ENCODE measurements around the gene MRPL14.
A peak's percentile ranks its signal among the peaks of the same experiment; 100 is the strongest.

MRPL14 gene

DNA sequence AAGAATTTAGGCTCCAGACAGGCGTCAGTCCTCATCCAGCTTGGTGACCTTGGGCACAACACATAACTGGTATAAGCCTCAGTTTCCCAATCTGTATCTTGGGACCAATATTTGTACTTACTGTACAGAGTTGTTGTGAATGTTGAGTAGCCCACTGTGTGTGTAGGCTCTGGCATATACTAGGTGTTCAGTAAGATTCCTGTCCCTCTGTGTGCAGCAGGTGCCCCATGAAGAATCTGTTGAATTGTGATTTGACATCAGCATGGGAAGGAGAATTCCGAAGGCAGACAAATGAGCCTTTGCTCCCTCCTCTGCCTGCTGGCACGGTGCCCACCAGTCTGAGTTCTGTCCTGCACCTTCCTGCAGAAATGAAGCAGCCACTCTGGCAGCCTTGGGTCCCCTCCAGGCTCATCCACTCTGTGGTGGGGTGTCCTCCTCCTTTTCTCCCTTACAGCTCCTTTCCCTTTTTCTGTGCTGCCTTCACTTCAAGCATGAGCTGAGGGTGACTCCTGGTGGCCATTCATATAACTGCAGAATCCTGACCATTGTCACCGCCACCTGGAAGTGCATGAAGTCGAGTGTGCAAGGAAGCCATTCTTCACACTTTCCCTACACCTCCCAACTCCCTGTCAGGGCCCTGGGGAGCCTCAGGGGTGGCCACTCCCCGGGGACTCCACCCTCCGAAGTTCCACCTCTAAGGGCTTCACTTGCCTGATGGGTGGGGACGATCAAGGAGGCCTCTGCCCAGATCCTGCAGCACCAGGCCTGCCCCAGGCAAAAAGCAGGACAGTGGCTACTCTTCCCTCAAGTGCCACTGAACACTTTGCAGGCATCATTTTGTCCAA, 48.2 kb downstream of the MRPL14 start:
- H3K4me3 ChIP-seq (ENCODE audit: low read length), result no peak overlapping the region
- TF ChIP-seq ZNF274 (IDR thresholded peaks at IDR 0.05; ENCODE audit: low read depth, low read length), result no peak

DNA sequence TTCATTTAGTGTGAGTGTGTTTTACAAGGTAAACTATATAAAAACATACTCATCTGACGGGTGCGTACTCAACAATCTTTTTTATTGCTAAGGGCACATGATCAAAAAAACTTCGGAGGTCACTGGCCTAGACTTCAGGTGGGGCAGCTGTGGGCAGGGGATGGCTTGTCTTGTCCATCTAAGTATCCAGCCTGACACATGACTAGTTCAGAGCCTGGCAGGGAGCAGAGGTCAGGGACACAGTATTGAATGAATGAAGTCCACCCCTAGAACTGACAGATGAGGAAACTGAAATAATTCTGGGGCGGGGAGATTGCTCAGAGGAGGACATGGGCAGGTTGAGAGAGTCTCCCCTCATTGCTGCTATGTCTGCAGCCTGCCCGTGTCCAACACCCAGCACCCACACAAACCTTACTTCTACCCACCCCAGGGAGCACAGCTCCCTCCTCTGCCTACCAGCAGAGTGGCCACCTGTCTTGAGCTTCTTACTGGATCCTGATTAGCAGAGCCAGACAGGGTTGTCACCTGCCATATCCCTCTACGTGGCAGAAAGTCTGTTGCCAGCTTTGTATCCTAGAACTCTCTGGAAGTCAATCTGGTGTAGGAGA, 48.9 kb downstream of the MRPL14 start:
- no peak overlapping the region for H3K4me3 ChIP-seq (ENCODE audit: low read length)
- TF ChIP-seq ZNF274 (IDR thresholded peaks at IDR 0.05; ENCODE audit: low read depth, low read length), result no peak

DNA sequence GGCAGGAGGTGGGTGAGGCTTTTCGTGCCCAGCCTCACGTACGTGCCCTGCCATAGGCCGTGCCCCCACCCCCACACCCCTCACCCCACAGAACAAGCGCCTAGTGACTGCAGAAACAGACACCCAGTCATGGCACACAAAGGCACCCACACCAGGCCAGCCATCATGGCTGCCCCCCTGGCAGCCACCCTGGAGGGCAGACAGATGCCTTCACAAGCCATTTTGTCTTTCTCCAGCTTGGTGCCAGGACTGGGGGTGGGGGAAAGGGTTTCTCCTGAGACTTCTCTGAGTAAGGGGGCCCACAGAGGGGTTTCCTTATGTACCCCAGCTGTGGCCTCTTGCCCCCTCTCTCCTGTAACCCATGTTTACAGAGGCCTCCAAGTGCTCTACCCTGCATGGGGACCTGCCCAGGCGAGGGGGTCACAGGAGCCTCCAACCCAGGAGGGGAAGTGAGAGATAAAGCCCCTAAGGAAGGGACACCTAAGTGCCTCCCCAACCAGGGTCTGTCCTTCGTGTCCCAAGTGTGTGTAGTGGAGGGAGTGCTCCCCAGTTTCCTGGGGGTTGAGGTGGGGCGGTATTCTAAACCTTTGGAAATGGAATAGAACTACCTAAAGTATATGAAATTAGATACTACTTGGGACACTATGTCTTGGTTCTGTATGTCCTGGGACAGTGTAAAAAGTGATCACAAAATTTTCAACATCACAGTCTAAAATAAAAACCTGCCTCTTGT, 49.9 kb downstream of the MRPL14 start:
- H3K4me3 ChIP-seq (ENCODE audit: low read length), result no peak overlapping the region
- no peak for TF ChIP-seq ZNF274 (IDR thresholded peaks at IDR 0.05; ENCODE audit: low read depth, low read length)

DNA sequence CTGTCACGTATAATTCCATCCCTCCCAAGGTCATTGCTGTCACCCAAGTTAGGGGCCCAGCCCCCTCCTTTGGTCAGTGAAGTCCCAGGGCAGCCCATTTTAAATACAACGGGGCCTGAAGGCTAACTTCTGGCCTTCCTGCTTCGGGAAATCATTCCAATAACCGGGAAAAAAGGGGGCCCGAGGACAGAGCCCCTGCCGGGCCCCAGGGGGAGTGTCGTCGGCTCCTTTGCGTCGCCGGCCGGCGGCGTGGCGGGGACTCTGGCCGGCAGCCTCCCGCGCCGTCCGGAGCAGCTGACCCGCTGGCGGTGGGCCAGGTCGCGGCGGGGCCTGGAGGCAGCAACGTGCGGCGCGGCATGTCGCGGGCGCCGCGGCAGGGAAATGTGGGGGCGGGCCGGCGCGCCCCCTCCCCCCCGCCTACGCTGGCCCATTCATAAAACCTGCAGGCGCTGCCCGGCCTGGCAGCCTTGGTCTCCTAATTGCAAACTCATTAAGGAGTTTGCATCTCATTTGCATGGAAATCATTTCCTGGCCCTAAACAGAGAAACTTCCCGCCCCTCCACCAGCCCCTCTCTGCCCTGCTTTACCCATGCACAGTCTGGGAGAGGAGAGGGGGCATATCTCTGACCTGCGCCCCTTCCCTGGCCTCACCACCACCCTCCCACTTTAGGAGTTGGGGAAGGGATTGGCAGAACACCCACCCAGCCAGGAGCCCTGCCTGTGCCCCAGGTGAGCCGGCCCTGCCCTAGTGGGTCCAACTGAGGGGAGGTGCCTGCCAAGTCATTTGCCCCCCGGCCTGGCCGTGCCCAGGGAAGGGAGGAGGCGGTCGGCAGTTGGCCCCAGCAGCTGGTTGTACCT, 50.7 kb downstream of the MRPL14 start:
- no peak for TF ChIP-seq ZNF274 (IDR thresholded peaks at IDR 0.05; ENCODE audit: low read depth, low read length)
- no peak overlapping the region for H3K4me3 ChIP-seq (ENCODE audit: low read length)

DNA sequence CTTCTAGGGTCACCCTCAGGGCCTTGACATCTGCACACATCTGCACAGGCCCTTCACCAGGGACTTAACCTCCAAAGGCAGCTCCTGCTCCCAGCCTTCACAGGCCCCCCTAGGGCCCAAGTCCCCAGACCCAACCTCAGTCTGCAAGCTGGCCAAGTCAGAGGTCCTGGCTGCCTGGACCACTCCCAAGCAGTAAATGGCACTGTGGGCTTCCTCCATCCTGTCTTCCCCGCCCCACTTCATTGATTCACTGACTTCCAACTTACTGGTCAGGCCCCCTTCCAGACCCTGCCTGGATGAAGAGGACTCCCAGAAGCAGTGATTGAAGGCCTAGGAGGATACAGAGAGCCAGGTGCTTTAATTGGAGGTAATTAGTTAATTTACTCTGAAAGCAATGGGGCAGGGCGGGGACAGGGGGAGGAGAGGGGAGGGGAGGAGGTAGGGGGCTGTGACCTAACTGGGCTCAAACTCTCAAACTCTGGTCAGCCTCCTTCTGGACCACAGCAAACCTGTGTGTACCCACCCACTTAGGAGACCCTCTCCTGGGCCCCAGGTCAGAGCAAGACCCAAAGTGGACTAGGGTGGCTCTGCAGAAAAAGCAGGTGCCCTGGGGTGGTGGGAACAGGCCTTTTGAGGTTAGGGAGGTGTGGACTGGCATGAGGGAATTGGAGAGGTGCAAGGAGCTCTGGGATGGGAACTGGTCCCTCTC, 51.5 kb downstream of the MRPL14 start:
- no peak overlapping the region for H3K4me3 ChIP-seq (ENCODE audit: low read length)
- no peak for TF ChIP-seq ZNF274 (IDR thresholded peaks at IDR 0.05; ENCODE audit: low read depth, low read length)

DNA sequence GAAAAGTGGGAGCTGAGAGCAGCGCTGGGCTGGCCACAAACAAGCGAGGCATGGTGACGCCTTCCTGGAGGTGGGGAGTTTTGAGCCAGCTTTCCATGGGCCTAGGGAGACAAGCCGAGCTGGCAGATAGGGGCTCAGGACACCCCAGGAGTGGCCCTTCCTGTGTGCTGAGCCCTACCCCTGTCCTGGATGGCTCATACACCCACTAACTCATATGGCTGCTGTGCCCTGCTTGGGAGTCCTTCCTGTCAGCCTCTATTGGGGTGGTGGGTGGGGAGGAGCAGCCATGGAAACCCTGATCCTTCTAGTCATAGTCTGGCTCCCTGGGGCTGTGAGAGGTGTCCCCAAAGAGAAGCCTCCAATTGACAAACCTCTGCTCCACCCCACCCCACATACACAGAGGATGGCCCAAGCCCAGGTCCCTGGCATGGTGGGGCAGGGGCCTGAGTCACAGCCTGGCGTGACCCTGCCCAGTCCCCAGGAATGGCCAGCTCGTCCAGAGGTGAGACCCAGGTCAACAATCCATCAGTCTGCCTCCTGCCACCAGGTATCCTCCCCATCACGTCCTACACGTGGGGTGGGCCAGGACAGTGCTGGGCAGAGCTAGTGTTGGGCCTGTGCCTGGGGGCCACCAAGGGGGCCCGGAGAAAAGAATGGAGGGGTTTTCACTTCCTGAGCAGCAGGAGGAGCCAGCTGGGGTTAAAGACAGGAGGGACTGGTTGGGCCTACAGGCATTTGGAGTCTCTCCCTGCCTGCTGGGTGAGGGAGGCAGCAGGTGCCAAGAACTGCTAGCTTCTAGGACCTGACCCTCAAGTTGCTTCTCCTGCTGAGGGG, 52.2 kb downstream of the MRPL14 start:
- TF ChIP-seq ZNF274 (IDR thresholded peaks at IDR 0.05; ENCODE audit: low read depth, low read length), result no peak
- no peak overlapping the region for H3K4me3 ChIP-seq (ENCODE audit: low read length)

DNA sequence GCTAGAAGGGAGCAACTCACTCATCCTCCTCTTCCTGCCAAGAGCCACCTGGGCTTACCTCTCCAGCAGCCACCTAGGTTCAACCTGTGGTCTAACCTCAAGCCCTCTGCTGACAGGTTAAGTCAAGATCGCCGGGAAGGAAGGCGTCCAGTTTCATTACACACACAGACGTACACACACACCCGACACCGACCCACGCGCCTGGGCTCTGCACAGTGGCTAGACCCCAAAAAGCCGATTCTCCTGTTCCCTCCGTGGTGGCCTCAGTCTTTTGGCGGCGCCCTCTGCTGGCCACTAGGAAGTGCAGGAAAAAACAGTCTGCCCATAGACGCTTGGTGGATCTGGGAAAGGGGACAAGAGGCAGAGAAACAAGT, 52.8 kb downstream of the MRPL14 start:
- no peak overlapping the region for H3K4me3 ChIP-seq (ENCODE audit: low read length)
- no peak for TF ChIP-seq ZNF274 (IDR thresholded peaks at IDR 0.05; ENCODE audit: low read depth, low read length)

DNA sequence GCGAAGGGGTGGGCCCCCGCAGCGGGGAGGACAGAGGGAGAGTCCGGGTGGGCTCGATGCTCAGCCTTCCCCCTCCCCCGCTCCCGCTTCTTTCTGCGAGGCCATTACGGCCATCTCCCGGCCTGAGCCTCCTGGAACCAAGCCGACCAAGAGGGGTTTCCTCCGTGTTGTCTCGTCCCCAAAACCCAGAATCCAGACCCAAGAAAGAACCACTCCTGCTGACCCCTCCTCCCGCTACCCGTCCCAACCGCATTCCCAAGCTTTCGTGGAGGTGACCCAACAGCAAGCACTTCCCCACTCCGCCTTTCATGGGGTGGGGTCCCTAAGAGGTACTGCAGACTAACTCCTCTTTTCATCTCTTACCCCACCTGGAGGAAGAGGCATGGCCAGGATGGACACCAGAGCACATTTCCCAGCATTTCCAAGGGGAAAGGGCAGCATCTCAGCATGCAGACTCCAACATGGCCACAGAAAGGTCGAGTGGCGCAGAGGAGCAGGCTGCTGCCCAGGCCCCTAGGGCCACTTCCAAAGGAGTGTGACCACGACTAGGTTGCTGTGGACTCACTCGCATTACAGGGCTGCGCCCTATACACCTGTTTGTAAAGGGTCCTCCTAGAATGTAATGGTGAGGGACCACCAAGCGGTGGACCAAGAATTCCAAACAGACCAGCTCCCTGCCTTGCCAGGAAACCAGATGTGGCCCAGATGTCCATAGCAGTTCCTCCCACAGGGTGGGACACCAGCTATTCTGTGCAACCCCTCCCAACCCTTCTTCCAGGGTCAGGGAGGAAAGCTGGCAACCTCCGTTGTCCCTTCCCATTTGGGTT, 53.4 kb downstream of the MRPL14 start:
- H3K4me3 ChIP-seq (ENCODE audit: low read length), result peak overlapping the region; percentile 36; the same call in 1 of the 2 replicates
- TF ChIP-seq ZNF274 (IDR thresholded peaks at IDR 0.05; ENCODE audit: low read depth, low read length), result no peak

DNA sequence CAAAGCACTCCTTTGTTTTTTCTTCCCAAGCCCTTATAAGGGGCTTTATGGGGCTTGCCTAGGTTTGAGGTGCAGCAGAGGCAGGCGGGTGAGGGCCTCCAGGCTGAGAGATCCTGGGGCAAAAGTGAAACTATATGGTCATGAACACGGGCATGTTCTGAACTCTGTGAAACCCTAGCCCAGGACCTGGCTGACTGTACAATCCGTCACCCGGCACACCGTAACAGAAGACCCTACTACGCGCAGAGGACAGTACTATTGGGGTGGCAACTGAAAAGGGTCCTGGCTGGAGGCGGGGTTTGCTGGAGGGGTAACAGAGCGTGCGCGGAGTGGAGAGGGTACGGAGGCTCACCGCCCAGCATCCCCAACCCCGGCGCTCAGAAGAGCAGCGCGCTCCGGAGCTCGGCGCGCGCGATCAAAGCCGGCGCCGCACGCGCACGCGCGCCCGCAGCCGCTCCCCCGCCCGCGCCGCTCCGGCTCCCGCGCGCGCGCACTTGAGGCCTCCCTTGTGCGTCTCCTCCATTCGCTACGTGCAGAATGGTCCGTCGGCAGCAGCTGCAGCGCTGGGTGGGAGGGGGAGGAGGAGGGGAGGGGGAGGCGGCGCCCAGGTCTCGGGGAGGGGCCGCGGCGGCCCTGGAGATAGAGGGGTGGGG, 54.2 kb downstream of the MRPL14 start:
- no peak for TF ChIP-seq ZNF274 (IDR thresholded peaks at IDR 0.05; ENCODE audit: low read depth, low read length)

DNA sequence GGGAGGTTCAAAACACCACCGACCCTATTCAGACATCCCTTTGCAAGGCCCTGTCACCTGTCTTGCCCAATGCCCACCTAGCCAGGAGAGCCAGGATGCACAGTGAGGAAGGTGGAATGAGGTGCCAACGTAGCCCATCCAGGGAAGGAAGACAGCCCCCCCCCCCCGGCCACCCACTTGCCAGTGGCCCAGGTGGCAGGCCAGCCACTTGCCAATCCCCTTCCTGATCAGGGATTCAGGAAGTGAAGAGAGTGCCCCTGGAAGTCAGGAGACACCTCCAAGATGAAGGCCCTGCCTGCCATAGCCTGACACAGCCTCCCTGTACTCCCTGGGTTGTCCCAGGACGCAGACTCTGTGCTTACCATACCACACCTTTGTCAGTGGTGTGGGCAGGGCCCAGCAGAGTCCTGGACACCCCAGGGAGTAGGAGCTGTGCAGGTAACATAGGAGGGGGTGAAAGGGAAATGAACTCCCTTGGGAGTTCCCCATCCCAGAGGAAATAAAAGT, 54.7 kb downstream of the MRPL14 start:
- no peak for TF ChIP-seq ZNF274 (IDR thresholded peaks at IDR 0.05; ENCODE audit: low read depth, low read length)
- peak overlapping the region; percentile 40; the same call in 1 of the 2 replicates for H3K4me3 ChIP-seq (ENCODE audit: low read length)

More for the DNA sequence above, 54.2 kb downstream of the MRPL14 start:
- H3K4me3 ChIP-seq (ENCODE audit: low read length), result peak overlapping the region; percentile 40; the same call in 1 of the 2 replicates

Measured in GM08714 (cell line).